ENCODE measurements around the gene SNIP1. TPM values are rescaled to one million over a fixed set of nuclear protein-coding genes. Genes with fewer than 3 reads are reported as not detected.
"Not testable (repeated sequence)": the region's sequence is repeated elsewhere in the genome, so short reads cannot be mapped to it uniquely, and the experiment has no call there.

SNIP1 gene
- polyA plus RNA-seq, 4 donors, result 4.6 to 11.6 (median 5.1) TPM

DNA sequence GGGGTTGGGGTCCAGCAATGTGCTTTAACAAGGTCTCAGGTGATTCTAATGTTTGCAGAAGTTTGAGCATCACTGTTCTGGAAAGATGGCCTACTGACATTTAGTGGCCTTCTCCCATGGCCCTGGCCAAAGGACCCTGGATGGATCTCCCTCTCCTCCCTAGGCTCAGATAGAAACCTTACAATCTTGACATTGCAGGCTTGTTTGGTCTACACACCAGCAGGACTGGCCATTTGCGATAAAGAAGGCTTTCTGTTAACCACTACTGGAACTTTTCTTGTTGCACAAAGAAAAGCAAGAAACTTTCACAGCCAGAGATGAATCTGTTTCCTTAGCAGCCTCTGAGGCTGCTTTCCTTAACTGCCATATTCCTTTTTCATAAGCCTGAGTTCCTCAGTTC lies 8.9 kb upstream of the SNIP1 start:
- no peaks in the 10 kb centered on the region for H3K9me3 ChIP-seq (ENCODE audit: control insufficient read depth in 2 of 2, insufficient read depth in 1 of 2, low read depth in 1 of 2, low read length in 1 of 2)
- peaks cover 13 to 47% (median 19%) of the 10 kb centered on the region in 3 donors for H3K36me3 ChIP-seq (ENCODE audit: control insufficient read depth in 3 of 3, insufficient read depth in 2 of 3, low read depth in 1 of 3, low read length in 3 of 3)
- H3K27me3 ChIP-seq (ENCODE audit: control insufficient read depth in 3 of 3, insufficient read depth in 3 of 3, low read length in 3 of 3), result no peaks in the 10 kb centered on the region
- no peak overlapping the region for H3K27ac ChIP-seq (ENCODE audit: low read depth in 1 of 3, low read length in 2 of 3)
- FAIRE-seq, result no peak
- peaks cover 0 to 30% (median 0%) of the 10 kb centered on the region in 3 donors for H3K4me1 ChIP-seq (ENCODE audit: control insufficient read depth in 3 of 3, insufficient read depth in 2 of 3, low read depth in 1 of 3, low read length in 2 of 3)
- DNase-seq, result no peak
- 93 to 100% (median 95%) methylated on average over 1 of the region's 1 CpG for WGBS, 3 donors
- no peak overlapping the region for H3K4me3 ChIP-seq (ENCODE audit: low read depth in 1 of 3, low read length in 3 of 3)

DNA sequence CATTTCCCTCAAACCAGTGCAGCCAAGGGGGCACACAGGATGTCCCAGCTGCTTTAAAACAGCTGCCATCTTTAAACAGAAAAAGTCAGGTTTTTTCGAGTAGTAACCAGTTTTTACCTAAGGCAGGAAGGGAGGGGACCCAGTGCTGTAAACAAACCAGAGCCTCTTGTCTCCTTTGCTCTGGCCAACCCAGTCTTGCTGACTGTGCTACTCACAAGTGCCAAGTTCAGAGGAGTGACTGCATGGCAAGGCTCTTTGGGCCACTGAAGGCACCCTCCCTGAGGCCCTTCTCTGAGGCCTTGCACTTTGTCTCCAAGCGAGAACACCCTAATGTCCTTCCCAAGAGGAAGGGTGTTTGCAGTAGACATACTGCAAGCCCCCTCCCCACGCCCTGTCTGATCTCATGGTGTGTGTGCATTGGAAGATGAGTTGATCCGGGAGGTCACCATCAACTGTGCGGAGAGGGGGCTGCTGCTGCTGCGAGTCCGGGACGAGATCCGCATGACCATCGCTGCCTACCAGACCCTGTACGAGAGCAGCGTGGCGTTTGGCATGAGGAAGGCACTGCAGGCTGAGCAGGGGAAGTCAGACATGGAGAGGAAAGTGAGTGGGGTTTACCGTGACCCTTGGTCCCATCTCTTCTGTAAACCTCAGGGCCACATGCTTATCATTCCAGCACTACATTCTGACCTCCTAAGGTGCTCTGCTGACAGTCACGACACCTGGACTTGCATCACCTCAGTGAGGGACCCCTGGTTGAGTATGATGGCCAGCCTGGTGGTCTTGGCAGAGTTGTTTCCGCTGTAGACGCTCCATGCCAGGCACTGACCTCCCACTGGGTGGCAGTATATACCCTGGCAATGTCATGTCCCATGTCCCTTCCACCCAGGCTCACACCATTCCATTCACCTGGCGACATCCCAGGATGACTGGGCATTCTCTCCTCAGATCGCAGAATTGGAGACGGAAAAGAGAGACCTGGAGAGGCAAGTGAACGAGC lies 7.3 kb upstream of the SNIP1 start:
- H3K36me3 ChIP-seq (ENCODE audit: control insufficient read depth in 3 of 3, insufficient read depth in 2 of 3, low read depth in 1 of 3, low read length in 3 of 3), result peaks cover 5 to 36% (median 9%) of the 10 kb centered on the region in 3 donors
- FAIRE-seq (no peak), DNase-seq (peak in 1 of 2 donors; percentile 12)
- WGBS, 3 donors, result 91 to 95% (median 92%) methylated on average over 21 of the region's 21 CpGs
- H3K4me3 ChIP-seq (ENCODE audit: low read depth in 1 of 3, low read length in 3 of 3), result no peak overlapping the region
- peaks cover 0 to 36% (median 0%) of the 10 kb centered on the region in 3 donors for H3K4me1 ChIP-seq (ENCODE audit: control insufficient read depth in 3 of 3, insufficient read depth in 2 of 3, low read depth in 1 of 3, low read length in 2 of 3)
- peak overlapping the region in 1 of 3 donors; percentile 73 for H3K27ac ChIP-seq (ENCODE audit: low read depth in 1 of 3, low read length in 2 of 3)
- no peaks in the 10 kb centered on the region for H3K9me3 ChIP-seq (ENCODE audit: control insufficient read depth in 2 of 2, insufficient read depth in 1 of 2, low read depth in 1 of 2, low read length in 1 of 2)
- no peaks in the 10 kb centered on the region for H3K27me3 ChIP-seq (ENCODE audit: control insufficient read depth in 3 of 3, insufficient read depth in 3 of 3, low read length in 3 of 3)

DNA sequence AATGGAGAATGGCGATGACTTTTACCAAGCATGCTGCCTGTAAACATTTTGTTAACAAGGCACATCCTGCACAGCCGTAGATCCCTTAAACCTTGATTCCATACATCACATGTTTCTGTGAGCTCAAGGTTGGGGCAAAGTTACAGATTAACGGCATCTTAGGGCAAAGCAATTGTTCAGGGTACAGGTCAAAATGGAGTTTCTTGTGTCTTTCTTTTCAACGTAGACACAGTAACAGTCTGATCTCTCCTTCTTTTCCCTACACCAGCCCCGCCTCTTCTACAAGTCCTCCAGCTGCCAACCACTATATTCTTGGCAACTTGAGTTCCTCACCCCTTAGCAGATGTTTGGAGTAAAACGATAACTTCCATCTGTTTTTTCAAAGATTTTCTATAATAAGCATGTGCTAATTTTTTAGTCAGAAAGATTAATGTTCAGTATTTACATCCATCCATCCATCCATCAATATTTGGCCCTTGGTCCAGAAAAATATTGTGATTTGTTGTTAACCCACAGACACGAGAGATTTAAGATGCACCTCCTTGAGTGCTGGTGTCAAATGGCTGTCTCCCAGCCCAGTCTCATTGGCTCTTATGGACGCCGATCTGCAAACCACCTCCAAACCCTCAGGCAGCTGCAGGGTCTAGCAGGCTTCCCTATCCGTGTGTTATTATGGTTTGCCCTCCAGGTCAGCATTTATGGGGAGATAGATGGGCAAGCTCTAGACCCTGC lies 6.5 kb upstream of the SNIP1 start:
- FAIRE-seq (no peak), DNase-seq (peak in 1 of 2 donors; percentile 41)
- Histone ChIP-seq H3K27ac (ENCODE audit: low read depth in 1 of 3, low read length in 2 of 3) (peak overlapping the region in 1 of 3 donors; percentile 73), H3K36me3 (ENCODE audit: control insufficient read depth in 3 of 3, insufficient read depth in 2 of 3, low read depth in 1 of 3, low read length in 3 of 3) (peaks cover 4 to 31% (median 5%) of the 10 kb centered on the region in 3 donors), H3K4me1 (ENCODE audit: control insufficient read depth in 3 of 3, insufficient read depth in 2 of 3, low read depth in 1 of 3, low read length in 2 of 3) (peaks cover 0 to 40% (median 0%) of the 10 kb centered on the region in 3 donors), H3K4me3 (ENCODE audit: low read depth in 1 of 3, low read length in 3 of 3) (no peak overlapping the region), H3K27me3 (ENCODE audit: control insufficient read depth in 3 of 3, insufficient read depth in 3 of 3, low read length in 3 of 3) (no peaks in the 10 kb centered on the region), H3K9me3 (ENCODE audit: control insufficient read depth in 2 of 2, insufficient read depth in 1 of 2, low read depth in 1 of 2, low read length in 1 of 2) (no peaks in the 10 kb centered on the region)
- 64 to 76% (median 73%) methylated on average over 10 of the region's 10 CpGs for WGBS, 3 donors

DNA sequence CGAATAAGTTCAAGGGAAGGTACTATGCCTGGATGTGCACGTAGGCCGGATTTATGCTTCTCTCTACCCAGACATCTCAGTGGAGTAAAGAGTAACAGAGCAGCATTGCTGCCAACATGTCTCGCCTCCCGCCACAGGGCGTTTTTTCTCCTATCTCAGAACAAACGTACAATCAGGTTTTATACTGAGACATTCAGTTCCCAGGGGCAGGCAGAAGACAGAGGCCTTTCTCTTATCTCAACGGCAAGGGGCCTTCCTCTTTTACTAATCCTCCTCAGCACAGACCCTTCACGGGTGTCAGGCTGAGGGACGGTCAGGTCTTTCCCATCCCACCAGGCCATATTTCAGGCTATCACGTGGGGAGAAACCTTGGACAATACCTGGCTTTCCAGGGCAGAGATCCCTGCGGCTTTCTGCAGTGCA lies 5.9 kb upstream of the SNIP1 start:
- not testable (repeated sequence) for H3K9me3 ChIP-seq (ENCODE audit: control insufficient read depth in 2 of 2, insufficient read depth in 1 of 2, low read depth in 1 of 2, low read length in 1 of 2); H3K27me3 ChIP-seq (ENCODE audit: control insufficient read depth in 3 of 3, insufficient read depth in 3 of 3, low read length in 3 of 3); H3K4me3 ChIP-seq (ENCODE audit: low read depth in 1 of 3, low read length in 3 of 3); FAIRE-seq
- Histone ChIP-seq H3K4me1 (ENCODE audit: control insufficient read depth in 3 of 3, insufficient read depth in 2 of 3, low read depth in 1 of 3, low read length in 2 of 3) (peaks cover 0 to 40% (median 0%) of the 10 kb centered on the region in 3 donors), H3K36me3 (ENCODE audit: control insufficient read depth in 3 of 3, insufficient read depth in 2 of 3, low read depth in 1 of 3, low read length in 3 of 3) (peaks cover 0 to 29% (median 1%) of the 10 kb centered on the region in 3 donors), H3K27ac (ENCODE audit: low read depth in 1 of 3, low read length in 2 of 3) (peak overlapping the region in 1 of 3 donors; percentile 73)
- WGBS, 3 donors, result 62 to 67% (median 64%) methylated on average over 12 of the region's 12 CpGs
- peak in 1 of 2 donors; percentile 26 for DNase-seq

DNA sequence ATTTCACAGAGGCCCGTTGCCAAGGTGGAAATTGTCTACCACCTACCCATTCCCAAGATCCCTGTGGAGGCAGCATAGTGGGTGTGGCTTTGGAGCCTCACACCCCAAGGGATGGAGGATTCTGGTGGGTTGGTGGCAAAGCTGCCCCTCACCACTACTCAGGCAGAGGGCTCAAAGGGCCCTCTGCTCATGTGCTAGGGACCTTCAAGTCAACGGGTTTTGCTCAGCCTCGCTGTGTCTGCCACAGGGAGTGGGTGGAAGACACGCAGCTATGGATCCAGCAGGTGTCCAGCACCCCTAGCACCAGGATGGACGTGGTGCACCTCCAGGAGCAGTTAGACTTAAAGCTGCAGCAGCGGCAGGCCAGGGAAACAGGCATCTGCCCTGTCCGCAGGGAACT lies 5.0 kb upstream of the SNIP1 start:
- 86 to 92% (median 91%) methylated on average over 7 of the region's 7 CpGs for WGBS, 3 donors
- peaks cover 0 to 3% of the 10 kb centered on the region in 2 donors for H3K9me3 ChIP-seq (ENCODE audit: control insufficient read depth in 2 of 2, insufficient read depth in 1 of 2, low read depth in 1 of 2, low read length in 1 of 2)

DNA sequence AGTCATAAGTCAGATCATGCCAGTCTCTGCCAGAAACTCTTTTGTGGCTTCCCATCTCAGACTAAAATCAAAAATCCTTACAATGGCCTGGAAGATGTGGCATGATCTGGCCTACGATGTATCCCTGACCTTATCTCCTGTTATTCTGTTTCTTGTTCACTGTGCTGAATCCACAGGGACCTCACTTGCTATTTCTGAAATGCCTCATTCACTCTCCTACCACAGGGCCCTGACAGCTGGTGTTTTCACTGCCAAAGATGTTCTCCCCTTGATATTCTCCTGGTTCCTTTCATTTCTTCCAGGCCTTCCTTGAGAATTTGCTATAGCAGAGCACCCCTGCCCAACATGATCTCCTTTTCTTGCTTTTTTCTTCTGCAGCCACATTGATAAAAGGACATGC lies 4.3 kb upstream of the SNIP1 start:
- H3K27ac ChIP-seq (ENCODE audit: low read depth in 1 of 3, low read length in 2 of 3), result no peak overlapping the region
- H3K36me3 ChIP-seq (ENCODE audit: control insufficient read depth in 3 of 3, insufficient read depth in 2 of 3, low read depth in 1 of 3, low read length in 3 of 3), result peaks cover 0 to 29% (median 0%) of the 10 kb centered on the region in 3 donors
- FAIRE-seq (no peak), DNase-seq (no peak)
- peaks cover 0 to 43% (median under 1%) of the 10 kb centered on the region in 3 donors for H3K4me1 ChIP-seq (ENCODE audit: control insufficient read depth in 3 of 3, insufficient read depth in 2 of 3, low read depth in 1 of 3, low read length in 2 of 3)
- WGBS, 3 donors, result 84 to 90% (median 88%) methylated on average over 1 of the region's 1 CpG
- H3K9me3 ChIP-seq (ENCODE audit: control insufficient read depth in 2 of 2, insufficient read depth in 1 of 2, low read depth in 1 of 2, low read length in 1 of 2), result peaks cover 0 to 3% of the 10 kb centered on the region in 2 donors
- no peaks in the 10 kb centered on the region for H3K27me3 ChIP-seq (ENCODE audit: control insufficient read depth in 3 of 3, insufficient read depth in 3 of 3, low read length in 3 of 3)
- H3K4me3 ChIP-seq (ENCODE audit: low read depth in 1 of 3, low read length in 3 of 3), result no peak overlapping the region

More for the DNA sequence above, 5.0 kb upstream of the SNIP1 start:
- H3K4me3 ChIP-seq (ENCODE audit: low read depth in 1 of 3, low read length in 3 of 3), result no peak overlapping the region
- FAIRE-seq (no peak), DNase-seq (no peak)
- H3K27ac ChIP-seq (ENCODE audit: low read depth in 1 of 3, low read length in 2 of 3), result peak overlapping the region in 1 of 3 donors; percentile 73
- peaks cover 0 to 29% (median 0%) of the 10 kb centered on the region in 3 donors for H3K36me3 ChIP-seq (ENCODE audit: control insufficient read depth in 3 of 3, insufficient read depth in 2 of 3, low read depth in 1 of 3, low read length in 3 of 3)
- no peaks in the 10 kb centered on the region for H3K27me3 ChIP-seq (ENCODE audit: control insufficient read depth in 3 of 3, insufficient read depth in 3 of 3, low read length in 3 of 3)
- H3K4me1 ChIP-seq (ENCODE audit: control insufficient read depth in 3 of 3, insufficient read depth in 2 of 3, low read depth in 1 of 3, low read length in 2 of 3), result peaks cover 0 to 43% (median 0%) of the 10 kb centered on the region in 3 donors

DNA sequence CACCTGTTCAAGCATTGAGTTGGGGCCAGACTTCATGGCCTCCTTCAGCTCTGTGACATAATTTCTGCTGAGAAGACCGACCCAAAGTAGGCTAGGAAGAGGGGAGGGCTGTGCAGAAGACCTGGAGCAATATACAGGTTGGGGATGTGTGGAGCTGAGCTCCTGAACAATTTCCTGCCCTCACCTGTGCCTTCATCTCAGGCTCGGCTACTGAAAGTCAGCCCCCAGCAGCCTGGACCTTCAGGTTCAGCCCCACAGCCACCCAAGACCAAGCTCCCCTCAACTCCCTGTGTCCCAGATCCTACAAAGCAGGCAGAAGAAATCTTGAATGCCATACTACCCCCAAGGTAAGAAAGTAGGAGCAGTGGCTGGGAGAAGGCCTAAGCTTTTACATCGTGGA lies 3.3 kb upstream of the SNIP1 start:
- Histone ChIP-seq H3K36me3 (ENCODE audit: control insufficient read depth in 3 of 3, insufficient read depth in 2 of 3, low read depth in 1 of 3, low read length in 3 of 3) (peaks cover 0 to 25% (median under 1%) of the 10 kb centered on the region in 3 donors), H3K4me1 (ENCODE audit: control insufficient read depth in 3 of 3, insufficient read depth in 2 of 3, low read depth in 1 of 3, low read length in 2 of 3) (peaks cover 2 to 40% (median 10%) of the 10 kb centered on the region in 3 donors), H3K27me3 (ENCODE audit: control insufficient read depth in 3 of 3, insufficient read depth in 3 of 3, low read length in 3 of 3) (no peaks in the 10 kb centered on the region), H3K4me3 (ENCODE audit: low read depth in 1 of 3, low read length in 3 of 3) (peak overlapping the region in 1 of 3 donors; percentile 69), H3K27ac (ENCODE audit: low read depth in 1 of 3, low read length in 2 of 3) (peak overlapping the region in 1 of 3 donors; percentile 26), H3K9me3 (ENCODE audit: control insufficient read depth in 2 of 2, insufficient read depth in 1 of 2, low read depth in 1 of 2, low read length in 1 of 2) (peaks cover 0 to 3% of the 10 kb centered on the region in 2 donors)
- 80 to 84% (median 83%) methylated on average over 3 of the region's 3 CpGs for WGBS, 3 donors
- DNase-seq (no peak), FAIRE-seq (no peak)

DNA sequence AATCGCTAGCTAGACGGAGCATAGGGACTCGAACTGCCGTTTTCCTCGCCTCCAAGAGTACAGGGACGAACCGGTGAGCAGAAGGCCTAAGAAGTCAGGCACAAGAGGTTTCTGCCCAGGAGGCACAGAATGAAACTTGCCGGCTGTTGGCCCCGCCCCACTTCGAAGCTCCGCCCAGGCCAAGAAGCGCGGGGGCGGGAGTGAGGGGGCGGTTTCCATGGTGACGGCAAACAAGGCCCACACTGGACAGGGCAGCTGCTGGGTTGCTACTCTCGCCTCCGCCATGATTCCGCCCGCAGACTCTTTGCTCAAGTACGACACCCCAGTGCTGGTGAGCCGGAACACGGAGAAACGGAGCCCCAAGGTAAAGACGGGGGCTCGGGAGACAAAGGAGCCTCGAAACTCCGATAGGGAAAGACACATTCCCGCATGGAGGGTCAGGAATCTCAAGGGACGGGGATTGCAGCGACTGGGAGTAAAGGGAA lies 2.7 kb upstream of the SNIP1 start, which contains the start of gene DNALI1:
Gene DNALI1 (plus strand): TSS at position 229 of the 485 bp plus-strand sequence. CDS start 55 bp downstream, at position 284.
- peaks cover 0 to 3% of the 10 kb centered on the region in 2 donors for H3K9me3 ChIP-seq (ENCODE audit: control insufficient read depth in 2 of 2, insufficient read depth in 1 of 2, low read depth in 1 of 2, low read length in 1 of 2)
- peaks cover 2 to 36% (median 10%) of the 10 kb centered on the region in 3 donors for H3K4me1 ChIP-seq (ENCODE audit: control insufficient read depth in 3 of 3, insufficient read depth in 2 of 3, low read depth in 1 of 3, low read length in 2 of 3)
- 17 to 27% (median 21%) methylated on average over 31 of the region's 31 CpGs for WGBS, 3 donors
- no peaks in the 10 kb centered on the region for H3K27me3 ChIP-seq (ENCODE audit: control insufficient read depth in 3 of 3, insufficient read depth in 3 of 3, low read length in 3 of 3)
- peak; percentile 71 to 95 for DNase-seq
- peaks cover 0 to 19% (median 2%) of the 10 kb centered on the region in 3 donors for H3K36me3 ChIP-seq (ENCODE audit: control insufficient read depth in 3 of 3, insufficient read depth in 2 of 3, low read depth in 1 of 3, low read length in 3 of 3)
- peak within 1 kb of the TSS in 1 of 3 donors; percentile 69 for H3K4me3 ChIP-seq (ENCODE audit: low read depth in 1 of 3, low read length in 3 of 3)
- H3K27ac ChIP-seq (ENCODE audit: low read depth in 1 of 3, low read length in 2 of 3), result peak within 1 kb of the TSS in 2 of 3 donors; percentile 26 to 69
- FAIRE-seq, result no peak

All from small intestine (tissue), 7 donors.